Upper lobe of left lung (tissue), 6 donors: Measurements from ENCODE around the gene NIPBL. TPM values are rescaled to one million over a fixed set of nuclear protein-coding genes. Genes with fewer than 3 reads are reported as not detected.

Experiments used
- ATAC-seq, 2 donors: fragments of 200-7000 bp; cut with Tn5 transposase; one replicate each; pipeline ENCODE4 v1.9.1; 2022; ENCODE audit warnings: mild to moderate bottlenecking in 2 of 2, moderate library complexity in 2 of 2; ENCODE audit not compliant: low FRiP score in 2 of 2
- DNase-seq, 2 donors: peaks; one replicate each; pipeline ENCODE4 v3.0.0-alpha.2; 2019 to 2020
- H3K27ac ChIP-seq, 4 donors: fragments of 200-600 bp; sonication (generic); one replicate each; pipeline ENCODE4 v1.5.1; 2016 to 2019
- H3K27me3 ChIP-seq, 4 donors: fragments of 200-600 bp; sonication (generic); one replicate each; pipeline ENCODE4 v1.5.1; 2017 to 2019
- H3K36me3 ChIP-seq, 4 donors: fragments of 200-600 bp; sonication (generic); one replicate each; pipeline ENCODE4 v1.5.1; 2016 to 2019
- H3K4me1 ChIP-seq, 4 donors: fragments of 200-600 bp; sonication (generic); one replicate each; pipeline ENCODE4 v1.5.1; 2018 to 2019
- H3K4me3 ChIP-seq, 4 donors: fragments of 200-600 bp; sonication (generic); one replicate each; pipeline ENCODE4 v1.5.1; 2017 to 2019; ENCODE audit warnings: mild to moderate bottlenecking in 2 of 4, moderate library complexity in 1 of 4
- H3K9me3 ChIP-seq, 4 donors: fragments of 200-600 bp; sonication (generic); one replicate each; pipeline ENCODE4 v1.5.1; 2018 to 2019
- EP300 ChIP-seq, 4 donors: sonication (generic); formaldehyde crosslinking; IDR thresholded peaks; one replicate each; pipeline ENCODE4 v1.5.1; 2017; ENCODE audit warnings: antibody characterized with exemption in 4 of 4, control low read depth in 2 of 4
- POLR2A ChIP-seq, 4 donors: fragments of 450-650 bp; IDR thresholded peaks; one replicate each; pipeline ENCODE4 v1.5.1; 2016 to 2017; ENCODE audit warnings: antibody characterized with exemption in 4 of 4, mild to moderate bottlenecking in 2 of 4
- POLR2AphosphoS5 ChIP-seq, 2 donors: sonication (generic); formaldehyde crosslinking; IDR thresholded peaks; one replicate each; pipeline ENCODE4 v1.5.1; 2017; ENCODE audit warnings: antibody characterized with exemption in 2 of 2
- WGBS, 2 donors: methylation state at CpG; one replicate each; pipeline ENCODE4 v1.1.5; 2017 to 2018; 5-methylcytosine and 5-hydroxymethylcytosine counted together
- total RNA-seq, 6 donors: library from RNA; depleted of rRNA in 4 of 6; stranded (reverse); fragments of >200 nt in 4 of 6; gene quantifications; one replicate each; pipeline versions ENCODE4 v1.1.0 to v1.2.1, GENCODE V29; 2016 to 2021
- TF ChIP-seq, protein P1 (sequence below), 6 experiments: fragments of 450-650 bp in 4 of 6; fragments of 200-600 bp in 2 of 6; sonication (generic) in 2 of 6; IDR thresholded peaks; one replicate each; pipeline ENCODE4 v1.5.1; 2016 to 2019; ENCODE audit warnings: antibody characterized with exemption in 6 of 6
- donor health status: DM: no; HTN: no; CAD: no; lungs with moderate emphysema.
- donor health status: DM: no; HTN: yes; CAD: no; lungs with severe emphysema.

Gene NIPBL
- total RNA-seq, 6 donors from 2014 or later, result 39.2 to 75.2 (median 55.3) TPM

DNA sequence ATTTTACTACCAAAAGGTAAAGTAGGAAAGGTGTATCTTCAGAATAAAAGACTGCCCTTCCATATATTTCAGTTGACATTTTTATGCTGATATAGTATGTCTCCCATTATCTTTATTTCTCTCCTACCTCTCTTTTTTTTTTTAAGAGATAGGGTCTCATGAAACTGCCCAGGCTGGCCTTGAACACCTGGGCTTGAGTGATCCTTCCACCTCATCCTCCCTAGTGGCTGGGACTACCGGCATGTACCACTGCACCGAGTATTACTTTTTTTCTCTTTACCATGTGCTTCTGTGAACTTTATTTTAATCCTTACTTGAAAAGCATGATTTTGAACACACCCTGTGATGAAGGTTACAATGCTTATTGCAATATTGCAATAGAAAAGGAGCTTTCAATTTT is 42.7 kb downstream of the NIPBL start:
- Histone ChIP-seq H3K9me3 (no peaks in the 10 kb centered on the region), H3K4me3 (no peak overlapping the region), H3K27ac (no peak overlapping the region), H3K27me3 (no peaks in the 10 kb centered on the region), H3K36me3 (no peaks in the 10 kb centered on the region), H3K4me1 (peaks cover 0 to 13% (median 7%) of the 10 kb centered on the region in 4 donors)
- WGBS, 2 donors, result 83 to 94% methylated on average over 2 of the region's 2 CpGs
- DNase-seq (no peak), ATAC-seq (no peak)
- TF ChIP-seq, protein P1, sequence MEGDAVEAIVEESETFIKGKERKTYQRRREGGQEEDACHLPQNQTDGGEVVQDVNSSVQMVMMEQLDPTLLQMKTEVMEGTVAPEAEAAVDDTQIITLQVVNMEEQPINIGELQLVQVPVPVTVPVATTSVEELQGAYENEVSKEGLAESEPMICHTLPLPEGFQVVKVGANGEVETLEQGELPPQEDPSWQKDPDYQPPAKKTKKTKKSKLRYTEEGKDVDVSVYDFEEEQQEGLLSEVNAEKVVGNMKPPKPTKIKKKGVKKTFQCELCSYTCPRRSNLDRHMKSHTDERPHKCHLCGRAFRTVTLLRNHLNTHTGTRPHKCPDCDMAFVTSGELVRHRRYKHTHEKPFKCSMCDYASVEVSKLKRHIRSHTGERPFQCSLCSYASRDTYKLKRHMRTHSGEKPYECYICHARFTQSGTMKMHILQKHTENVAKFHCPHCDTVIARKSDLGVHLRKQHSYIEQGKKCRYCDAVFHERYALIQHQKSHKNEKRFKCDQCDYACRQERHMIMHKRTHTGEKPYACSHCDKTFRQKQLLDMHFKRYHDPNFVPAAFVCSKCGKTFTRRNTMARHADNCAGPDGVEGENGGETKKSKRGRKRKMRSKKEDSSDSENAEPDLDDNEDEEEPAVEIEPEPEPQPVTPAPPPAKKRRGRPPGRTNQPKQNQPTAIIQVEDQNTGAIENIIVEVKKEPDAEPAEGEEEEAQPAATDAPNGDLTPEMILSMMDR (IDR thresholded peaks at IDR 0.05), result no peak
- TF ChIP-seq POLR2AphosphoS5 (IDR thresholded peaks at IDR 0.05) (no peak), POLR2A (IDR thresholded peaks at IDR 0.05) (no peak), EP300 (IDR thresholded peaks at IDR 0.05) (no peak)

DNA sequence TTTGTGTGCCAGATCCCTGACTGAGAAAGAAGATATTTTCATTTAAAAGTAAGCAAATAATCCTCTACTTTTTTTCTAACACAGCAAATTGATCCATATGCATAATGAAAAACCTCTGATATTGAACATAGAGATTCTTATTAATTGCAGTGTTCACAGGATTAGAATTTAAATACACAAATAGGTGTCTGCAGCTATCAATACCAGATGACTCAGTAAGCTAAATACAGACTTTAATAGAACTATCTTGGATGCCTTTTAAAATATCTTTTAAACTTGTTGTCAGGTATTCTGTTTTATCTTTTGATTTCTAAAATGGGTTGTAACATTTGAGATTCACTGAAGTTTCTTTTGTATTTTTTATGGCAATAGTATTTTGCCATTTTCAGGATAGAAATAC is 43.1 kb downstream of the NIPBL start:
- Histone ChIP-seq H3K27ac (no peak overlapping the region), H3K4me1 (peaks cover 0 to 13% (median 9%) of the 10 kb centered on the region in 4 donors)
- ATAC-seq, result no peak

DNA sequence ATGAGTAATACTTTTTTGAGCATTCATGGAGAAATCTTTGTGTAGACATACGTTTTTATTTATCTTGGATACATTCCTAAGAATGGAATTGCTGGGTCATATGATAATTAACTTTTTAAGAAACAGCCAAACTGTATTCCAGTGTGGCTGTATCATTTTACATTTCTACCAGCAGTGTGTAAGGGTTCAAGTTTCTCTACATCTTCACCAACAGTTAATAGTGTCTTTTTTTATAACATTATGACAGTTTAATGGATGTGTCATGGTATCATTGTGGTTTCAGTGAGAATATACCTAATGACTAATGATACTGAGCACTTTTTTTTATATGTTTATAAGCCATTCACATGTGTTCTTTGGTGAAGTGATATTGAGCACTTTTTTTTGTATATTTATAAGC is 52.4 kb downstream of the NIPBL start:
- ATAC-seq (no peak), DNase-seq (no peak)
- Histone ChIP-seq H3K36me3 (no peaks in the 10 kb centered on the region), H3K4me3 (no peak overlapping the region), H3K9me3 (no peaks in the 10 kb centered on the region), H3K27ac (no peak overlapping the region), H3K4me1 (peaks cover 3 to 26% (median 10%) of the 10 kb centered on the region in 4 donors), H3K27me3 (no peaks in the 10 kb centered on the region)
- 28 to 38% methylated on average over 1 of the region's 1 CpG for WGBS, 2 donors
- TF ChIP-seq POLR2A (IDR thresholded peaks at IDR 0.05), result no peak

More for the DNA sequence above, 43.1 kb downstream of the NIPBL start:
- no peak for TF ChIP-seq POLR2A (IDR thresholded peaks at IDR 0.05)
- no peak for TF ChIP-seq EP300 (IDR thresholded peaks at IDR 0.05)
- no peak for TF ChIP-seq POLR2AphosphoS5 (IDR thresholded peaks at IDR 0.05)
- TF ChIP-seq, protein P1 (IDR thresholded peaks at IDR 0.05), result no peak
- Histone ChIP-seq H3K4me3 (no peak overlapping the region), H3K36me3 (no peaks in the 10 kb centered on the region), H3K27me3 (no peaks in the 10 kb centered on the region), H3K9me3 (no peaks in the 10 kb centered on the region)
- DNase-seq, result no peak

DNA sequence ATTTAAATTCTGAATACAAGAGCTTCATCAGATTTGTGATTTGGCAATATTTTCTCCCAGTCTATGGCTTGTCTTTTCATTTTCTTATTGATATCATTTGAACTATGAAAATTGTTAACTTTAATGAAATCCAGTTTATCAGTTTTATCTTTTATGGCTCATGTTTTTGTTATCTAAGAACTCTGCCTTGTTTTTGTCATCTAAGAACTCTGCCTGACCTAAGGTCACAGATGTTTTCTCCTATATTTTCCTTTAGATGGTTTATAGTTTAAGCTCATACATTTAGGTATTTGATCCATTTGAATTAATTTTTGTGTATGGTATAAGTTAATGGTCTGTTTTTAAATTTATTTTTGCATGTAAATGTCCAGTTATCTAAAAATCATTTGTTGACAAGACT is 52.9 kb downstream of the NIPBL start:
- Histone ChIP-seq H3K4me3 (no peak overlapping the region), H3K4me1 (peaks cover 6 to 25% (median 11%) of the 10 kb centered on the region in 4 donors), H3K27me3 (no peaks in the 10 kb centered on the region), H3K36me3 (no peaks in the 10 kb centered on the region), H3K9me3 (no peaks in the 10 kb centered on the region), H3K27ac (no peak overlapping the region)
- ATAC-seq (no peak), DNase-seq (no peak)
- TF ChIP-seq POLR2AphosphoS5 (IDR thresholded peaks at IDR 0.05), result no peak
- no peak for TF ChIP-seq POLR2A (IDR thresholded peaks at IDR 0.05)
- TF ChIP-seq, protein P1 (IDR thresholded peaks at IDR 0.05), result no peak
- no peak for TF ChIP-seq EP300 (IDR thresholded peaks at IDR 0.05)

DNA sequence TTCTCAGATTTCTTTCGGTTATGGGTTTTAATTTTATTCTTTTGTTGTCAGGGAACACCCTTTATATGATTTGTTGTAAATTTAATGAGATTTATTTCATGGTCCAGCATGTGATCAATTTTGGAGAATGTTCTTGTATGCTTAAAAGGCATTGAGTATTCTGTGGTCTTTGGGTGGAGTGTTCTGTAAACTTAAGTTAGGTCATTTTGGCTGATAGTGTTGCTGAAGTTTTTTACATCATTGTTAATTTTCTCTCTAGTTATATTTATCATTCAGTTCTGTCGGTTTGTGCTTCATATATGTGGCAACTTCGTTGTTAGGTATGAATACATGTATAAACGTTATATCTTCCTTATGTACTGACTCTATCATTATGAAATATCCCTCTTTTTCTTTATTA is 55.5 kb downstream of the NIPBL start:
- no peak for DNase-seq
- Histone ChIP-seq H3K27me3 (no peaks in the 10 kb centered on the region), H3K4me3 (no peak overlapping the region), H3K27ac (no peak overlapping the region), H3K9me3 (no peaks in the 10 kb centered on the region), H3K36me3 (no peaks in the 10 kb centered on the region), H3K4me1 (peaks cover 6 to 28% (median 12%) of the 10 kb centered on the region in 4 donors)
- ATAC-seq, result no peak
- no peak for TF ChIP-seq POLR2A (IDR thresholded peaks at IDR 0.05)
- no peak for TF ChIP-seq EP300 (IDR thresholded peaks at IDR 0.05)
- TF ChIP-seq, protein P1 (IDR thresholded peaks at IDR 0.05), result no peak
- no peak for TF ChIP-seq POLR2AphosphoS5 (IDR thresholded peaks at IDR 0.05)
- 91 to 94% methylated on average over 4 of the region's 4 CpGs for WGBS, 2 donors
